HG02763 (cell line): Measurements from ENCODE around the gene BOD1L1.

Experiments used
- ATAC-seq: cut with Tn5 transposase; IDR thresholded peaks from one replicate; pipeline ENCODE4 v1.9.1; 2021; ENCODE audit warnings: mild to moderate bottlenecking, moderate library complexity; ENCODE audit not compliant: unreplicated experiment

BOD1L1 gene

DNA sequence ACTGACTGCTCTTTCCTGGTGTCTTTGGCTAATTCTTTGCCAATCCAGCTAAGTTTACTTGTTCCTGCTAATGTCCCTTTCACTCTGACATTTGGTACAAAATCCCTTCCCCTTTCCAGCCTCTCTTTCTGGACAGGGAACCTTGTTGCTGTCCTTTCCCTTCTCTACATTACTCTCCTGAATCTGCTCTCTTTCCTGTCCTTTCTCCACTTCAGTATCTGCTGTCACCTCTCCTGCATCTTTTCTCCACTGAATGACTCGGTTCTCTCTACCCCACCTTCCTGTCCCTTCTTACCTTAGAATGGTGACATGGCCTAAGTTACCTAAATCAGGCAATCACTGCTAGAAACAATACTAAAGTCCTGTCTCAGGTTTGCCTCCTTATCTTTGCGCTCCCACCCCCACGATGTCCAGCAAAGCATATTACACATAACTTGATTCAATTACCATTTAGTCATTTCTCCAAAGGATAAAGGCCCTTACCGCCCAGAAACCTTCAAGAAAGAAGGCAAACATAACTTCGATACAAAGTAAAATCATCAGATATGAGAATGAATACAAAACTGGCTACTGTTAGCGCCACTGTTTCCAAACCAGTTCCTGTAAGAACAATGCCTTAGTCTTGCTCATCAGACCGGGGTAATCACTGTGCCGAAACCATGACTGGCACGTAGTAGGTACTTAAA is 890 bp downstream of the BOD1L1 start:
- no peak for ATAC-seq

DNA sequence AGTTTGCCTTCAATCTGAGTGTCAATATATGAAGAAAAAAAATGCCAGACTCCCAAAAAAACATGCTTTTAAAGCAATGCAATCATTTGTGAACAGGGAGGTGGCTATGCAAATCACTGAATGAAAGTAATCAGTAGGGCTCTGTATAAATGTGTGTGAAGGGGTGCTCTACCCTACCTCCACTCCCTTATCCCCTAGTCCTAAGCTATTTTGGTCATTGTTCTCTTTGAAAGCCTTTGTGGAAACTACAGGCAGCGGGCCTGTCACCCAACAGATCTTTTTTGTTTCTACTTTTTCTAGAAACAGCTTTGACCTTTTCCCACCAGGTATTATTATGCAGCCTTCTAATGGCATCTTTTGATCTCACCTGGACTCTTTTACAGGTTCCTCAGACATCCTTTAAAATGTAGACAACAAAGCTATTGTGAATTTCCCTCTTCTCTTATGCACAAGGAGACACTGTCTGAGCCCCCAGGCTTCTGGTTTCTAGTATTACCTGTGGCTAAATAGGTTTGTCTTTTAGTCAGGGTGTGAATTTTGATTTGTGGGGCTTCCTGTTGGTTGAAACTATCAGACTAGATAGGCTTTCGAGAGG is 9.2 kb downstream of the BOD1L1 start:
- ATAC-seq, result no peak

- no peak for ATAC-seq
Measured at GRCh38 chr4:13617801-13618200, 9.7 kb downstream of the BOD1L1 start.

GRCh38 chr4:13616597-13616996 is 10.9 kb downstream of the BOD1L1 start:
- ATAC-seq, result no peak

GRCh38 chr4:13615161-13615560 is 12.4 kb downstream of the BOD1L1 start:
- ATAC-seq, result peak; percentile 54

DNA sequence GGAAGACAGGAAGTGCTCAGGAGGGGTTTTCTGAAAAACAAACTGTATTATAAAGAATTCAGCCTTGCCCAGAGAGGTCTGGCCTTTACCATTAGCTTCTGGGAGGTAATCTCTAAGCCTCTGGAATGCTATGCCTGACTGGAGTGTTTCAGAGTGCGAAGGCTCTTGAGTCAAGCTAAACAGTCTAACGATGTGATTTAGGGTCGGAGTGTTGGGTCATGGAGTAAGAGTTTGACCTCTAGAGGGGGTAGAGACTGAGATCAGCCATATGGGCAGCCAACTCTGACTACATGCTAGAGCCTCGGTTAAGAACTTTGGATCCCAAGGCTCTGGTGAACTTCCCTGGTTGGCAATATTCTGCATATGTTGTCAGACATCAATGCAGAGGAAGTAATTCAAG is 15.0 kb downstream of the BOD1L1 start:
- ATAC-seq, result no peak

GRCh38 chr4:13611283-13611842 is 16.2 kb downstream of the BOD1L1 start:
- ATAC-seq, result peak; percentile 98

DNA sequence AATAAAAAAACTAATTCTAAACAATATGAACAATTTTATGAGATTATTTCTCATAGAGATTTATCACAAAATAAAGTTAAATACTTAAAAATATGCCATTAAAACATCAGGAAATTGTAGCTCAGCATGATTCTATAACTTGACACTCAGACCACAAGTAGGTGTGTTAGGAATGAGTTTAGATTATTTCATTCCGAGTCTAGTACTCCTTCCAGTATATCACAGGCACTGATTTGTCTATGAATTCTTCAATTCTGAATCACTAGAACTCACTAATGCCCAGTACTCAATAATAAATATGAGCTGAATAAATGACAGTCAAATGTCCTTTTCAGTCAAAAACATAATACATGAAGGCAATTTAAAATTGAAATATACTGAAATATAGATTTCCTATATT is 22.2 kb downstream of the BOD1L1 start:
- ATAC-seq, result no peak

- ATAC-seq, result no peak
Measured at GRCh38 chr4:13601848-13602247, 25.7 kb downstream of the BOD1L1 start.

GRCh38 chr4:13601048-13601447 is 26.5 kb downstream of the BOD1L1 start:
- peak; percentile 68 for ATAC-seq

DNA sequence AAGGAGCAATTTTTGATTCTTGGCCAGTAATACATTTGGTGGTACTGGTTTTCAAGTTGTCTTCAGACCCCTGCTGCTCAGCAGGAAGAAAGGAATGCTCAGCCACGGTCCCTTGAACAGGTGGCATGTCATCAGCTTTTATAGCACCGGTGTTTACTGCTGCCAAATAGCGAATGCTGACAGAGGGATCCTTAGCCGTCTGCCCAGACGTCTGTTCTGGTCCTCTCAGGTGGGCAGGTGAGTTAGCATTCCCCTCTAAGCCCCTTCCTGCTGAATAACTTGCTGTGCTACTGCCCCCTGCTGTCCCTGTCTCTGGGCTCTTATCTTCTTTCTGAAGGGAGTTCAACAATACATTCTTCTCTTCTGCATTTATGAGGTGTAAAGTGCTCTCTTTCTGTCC is 28.4 kb downstream of the BOD1L1 start:
- no peak for ATAC-seq

- no peak for ATAC-seq
Measured at GRCh38 chr4:13597604-13598003, 29.9 kb downstream of the BOD1L1 start.

- ATAC-seq, result no peak
Measured at GRCh38 chr4:13597141-13597540, 30.4 kb downstream of the BOD1L1 start.

DNA sequence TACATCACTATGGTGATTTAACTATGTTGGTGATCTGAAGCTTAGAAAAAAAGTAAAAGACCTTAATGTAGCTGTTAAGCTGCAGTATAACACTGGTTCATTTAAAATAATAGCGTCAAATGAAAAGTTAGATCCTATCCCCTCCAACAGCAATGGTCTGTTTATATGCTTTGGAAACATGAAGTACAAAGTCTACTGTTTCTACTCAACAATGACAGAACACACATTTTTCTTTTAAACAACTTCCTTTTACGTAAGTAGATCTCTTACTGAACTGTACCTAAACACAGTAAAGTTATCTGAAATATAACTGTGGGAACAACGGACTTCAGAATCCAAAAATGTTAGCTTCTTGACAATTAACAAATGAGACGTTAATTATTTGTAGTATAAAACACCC is 35.3 kb downstream of the BOD1L1 start:
- ATAC-seq, result no peak

DNA sequence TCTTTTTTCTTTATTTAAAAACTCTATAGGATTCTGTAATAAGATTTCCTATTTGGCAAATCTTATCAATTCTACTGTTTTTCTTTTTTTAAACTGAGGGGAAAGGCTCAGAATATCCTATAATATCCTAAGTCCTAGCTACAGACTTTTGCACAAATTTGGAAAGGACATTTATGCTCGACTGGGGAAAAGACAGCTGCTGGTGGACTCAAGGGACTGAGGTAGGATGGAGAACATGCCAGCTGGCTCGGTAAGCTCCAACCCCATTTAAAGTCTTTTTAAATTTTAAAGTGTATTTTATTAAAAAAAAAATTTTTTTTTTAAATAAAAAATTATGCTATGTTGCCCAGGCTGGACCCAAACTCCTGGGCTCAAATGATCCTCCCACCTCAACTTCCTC is 36.8 kb downstream of the BOD1L1 start:
- ATAC-seq, result no peak

GRCh38 chr4:13588954-13589353 is 38.6 kb downstream of the BOD1L1 start:
- ATAC-seq, result no peak

GRCh38 chr4:13584481-13584880 is 43.0 kb downstream of the BOD1L1 start:
- ATAC-seq, result no peak

DNA sequence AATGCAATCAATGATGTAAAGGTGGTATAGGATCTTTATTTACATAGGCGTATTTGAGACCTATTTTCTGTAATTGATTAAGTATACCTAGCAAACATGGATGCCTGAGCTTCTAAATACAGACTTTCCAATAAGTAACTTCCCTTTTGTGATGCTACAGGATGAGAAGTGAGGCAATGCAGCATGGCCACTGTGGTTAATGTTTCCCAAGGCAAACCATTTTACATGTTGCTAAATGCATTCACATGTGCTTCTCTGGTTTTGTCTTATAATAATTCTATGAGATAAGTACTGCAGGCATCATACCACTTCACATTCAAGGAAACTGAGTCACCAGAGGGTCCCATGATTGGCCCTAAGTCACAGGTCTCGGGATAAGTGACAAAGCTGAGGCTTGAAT is 47.5 kb downstream of the BOD1L1 start:
- no peak for ATAC-seq

DNA sequence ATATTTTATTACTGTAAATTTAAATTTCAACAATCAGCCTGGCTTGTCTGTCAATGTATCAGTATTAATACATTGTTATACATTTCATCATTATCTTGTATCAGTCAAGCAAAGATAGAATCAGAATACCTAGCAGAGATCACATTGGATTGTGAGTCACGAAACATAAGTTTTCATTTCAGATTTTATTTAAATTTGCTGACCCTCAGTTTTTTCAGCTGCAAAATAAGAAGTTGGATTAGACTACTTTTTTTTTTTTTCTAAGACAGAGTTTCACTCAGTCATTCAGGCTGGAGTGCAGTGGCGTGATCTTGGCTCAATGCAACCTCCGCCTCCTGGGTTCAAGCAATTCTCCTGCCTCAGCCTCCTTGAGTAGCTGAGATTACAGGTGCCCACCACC is 49.9 kb downstream of the BOD1L1 start:
- ATAC-seq, result no peak

- ATAC-seq, result no peak
Measured at GRCh38 chr4:13570916-13571315, 56.6 kb downstream of the BOD1L1 start.

- ATAC-seq, result no peak
Measured at GRCh38 chr4:13567125-13567524, 60.4 kb downstream of the BOD1L1 start.

- no peak for ATAC-seq
Measured at GRCh38 chr4:13562876-13563275, 64.6 kb downstream of the BOD1L1 start.

- ATAC-seq, result no peak
Measured at GRCh38 chr4:13561673-13562072, 65.9 kb downstream of the BOD1L1 start.
